Stimulated activated naive CD8-positive, alpha-beta T cell treated with anti-CD3 and anti-CD28 coated beads, Interleukin-15, amount 100 ng/mL, for 72 hours (primary cell): Measurements from ENCODE around the gene C19orf12.
A peak's percentile ranks its signal among the peaks of the same experiment; 100 is the strongest.
"Not testable (repeated sequence)": the region's sequence is repeated elsewhere in the genome, so short reads cannot be mapped to it uniquely, and the experiment has no call there.

Experiments used
- ATAC-seq: fragments of 150-1000 bp; cut with Tn5 transposase; 2 replicates; pipeline ENCODE4 v1.10.0; 2021; ENCODE audit warnings: mild to moderate bottlenecking, moderate library complexity
- DNase-seq, 2 donors: peaks; one replicate each; pipeline ENCODE4 v3.0.0; 2021 to 2022
- H3K27ac Mint-ChIP-seq, 2 donors: one replicate each; pipeline ENCODE4 v1.8.0; 2022; ENCODE audit warnings: mild to moderate bottlenecking in 2 of 2, mixed read lengths in 2 of 2, moderate library complexity in 2 of 2
- H3K27me3 Mint-ChIP-seq: one replicate; pipeline ENCODE4 v1.8.0; 2022; ENCODE audit warnings: mixed read lengths
- H3K4me1 Mint-ChIP-seq: one replicate; pipeline ENCODE4 v1.8.0; 2022; ENCODE audit warnings: mild to moderate bottlenecking, mixed read lengths
- H3K4me3 Mint-ChIP-seq, 2 donors: one replicate each; pipeline ENCODE4 v1.8.0; 2022; ENCODE audit warnings: mild to moderate bottlenecking in 2 of 2, mixed read lengths in 2 of 2, moderate library complexity in 1 of 2
- H3K9me3 Mint-ChIP-seq, 2 donors: one replicate each; pipeline ENCODE4 v1.8.0; 2022; ENCODE audit warnings: mixed read lengths in 2 of 2

Gene C19orf12

DNA sequence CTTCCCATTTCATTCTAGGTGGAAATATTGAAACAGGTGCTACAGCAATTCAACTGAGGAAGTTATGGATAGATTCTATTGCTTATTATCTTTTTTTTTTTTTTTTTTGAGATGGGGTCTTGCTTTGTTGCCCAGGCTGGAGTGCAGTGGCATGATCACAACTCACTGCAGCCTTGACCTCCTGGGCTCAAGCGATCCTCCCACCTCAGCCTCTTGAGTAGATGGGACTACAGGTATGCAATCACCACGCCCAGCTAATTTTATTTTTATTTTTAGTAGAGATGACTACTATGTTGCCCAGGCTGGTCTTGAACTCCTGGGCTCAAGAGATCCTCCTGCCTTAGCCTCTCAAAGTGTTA, 5.6 kb downstream of the C19orf12 start:
- H3K4me3 Mint-ChIP-seq, ATAC-seq: not testable (repeated sequence)

DNA sequence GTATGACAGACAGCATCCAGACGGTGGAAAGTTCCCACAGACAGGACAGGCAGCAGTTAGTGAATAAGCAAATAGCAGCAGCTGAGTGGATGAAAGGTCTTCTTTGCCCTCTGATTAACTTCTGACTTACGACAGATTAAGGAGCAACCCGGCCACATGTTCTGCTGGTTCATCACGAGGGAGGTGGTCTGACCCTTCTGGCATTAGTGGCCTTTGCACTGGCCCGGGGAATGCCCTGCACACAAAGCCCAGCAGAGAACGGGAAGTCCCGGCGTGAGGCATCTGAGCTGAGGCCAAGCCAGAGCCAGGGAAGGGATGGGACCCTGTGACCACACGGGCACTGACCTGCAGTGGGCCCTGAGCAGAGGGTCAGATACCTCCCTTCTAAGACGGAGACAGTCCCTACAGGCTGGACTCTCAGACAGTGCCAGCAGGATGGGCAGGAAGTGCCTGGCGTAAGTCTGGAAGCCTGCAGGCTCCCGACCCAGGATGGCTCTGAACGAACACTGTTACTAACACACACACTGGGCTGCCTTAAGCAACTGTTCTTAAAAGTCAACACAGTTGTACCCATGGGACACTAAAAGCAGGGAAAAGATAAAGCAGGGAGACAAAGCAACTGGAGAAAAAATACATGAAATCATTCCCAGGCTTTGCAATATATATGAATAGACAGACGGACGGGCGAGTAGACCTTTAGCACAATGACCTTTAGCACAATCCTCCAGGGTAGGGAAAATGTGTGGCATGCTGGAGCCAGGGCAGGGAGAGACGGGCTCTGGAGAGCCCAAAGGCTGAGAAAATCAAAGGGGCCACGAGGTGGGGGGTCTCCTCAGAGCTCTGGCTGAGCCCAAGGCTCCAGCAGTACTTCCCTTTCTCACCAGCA, 6.3 kb downstream of the C19orf12 start:
- H3K27me3 Mint-ChIP-seq: no peaks in the 10 kb centered on the region
- H3K4me1 Mint-ChIP-seq: peaks cover 100% of the 10 kb centered on the region
- H3K4me3 Mint-ChIP-seq: no peak overlapping the region
- no peaks in the 10 kb centered on the region for H3K9me3 Mint-ChIP-seq
- ATAC-seq: no peak
- DNase-seq: no peak
- H3K27ac Mint-ChIP-seq: peak overlapping the region in 1 of 2 donors; percentile 34

More for the DNA sequence above, 5.6 kb downstream of the C19orf12 start:
- H3K27ac Mint-ChIP-seq, H3K27me3 Mint-ChIP-seq, H3K9me3 Mint-ChIP-seq, DNase-seq: not testable (repeated sequence)
- H3K4me1 Mint-ChIP-seq: peaks cover 98% of the 10 kb centered on the region

DNA sequence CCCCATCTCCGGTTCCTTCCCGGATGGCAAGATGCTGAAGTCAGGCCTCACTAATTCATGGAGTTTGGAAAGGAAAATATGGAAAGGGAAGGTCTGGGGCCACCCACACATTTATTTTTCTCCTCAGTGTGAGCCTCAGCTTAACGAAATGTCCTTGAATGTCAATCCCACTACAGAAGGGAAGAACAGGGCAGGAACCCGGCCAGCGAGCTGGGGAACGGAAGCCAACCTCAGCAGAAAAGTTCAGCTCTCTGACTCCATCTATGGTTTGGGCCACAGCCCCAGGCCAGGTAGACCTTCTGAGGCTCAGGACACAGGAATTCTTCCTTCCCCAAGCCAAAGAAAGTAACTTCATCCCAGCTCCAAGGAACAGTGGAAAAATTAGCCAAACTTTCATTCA, 8.4 kb downstream of the C19orf12 start:
- peaks cover 86% of the 10 kb centered on the region for H3K4me1 Mint-ChIP-seq
- H3K27ac Mint-ChIP-seq: peak overlapping the region; percentile 56 to 74
- no peaks in the 10 kb centered on the region for H3K9me3 Mint-ChIP-seq
- DNase-seq (no peak), ATAC-seq (no peak)
- H3K4me3 Mint-ChIP-seq: peak overlapping the region in 1 of 2 donors; percentile 24
- no peaks in the 10 kb centered on the region for H3K27me3 Mint-ChIP-seq

DNA sequence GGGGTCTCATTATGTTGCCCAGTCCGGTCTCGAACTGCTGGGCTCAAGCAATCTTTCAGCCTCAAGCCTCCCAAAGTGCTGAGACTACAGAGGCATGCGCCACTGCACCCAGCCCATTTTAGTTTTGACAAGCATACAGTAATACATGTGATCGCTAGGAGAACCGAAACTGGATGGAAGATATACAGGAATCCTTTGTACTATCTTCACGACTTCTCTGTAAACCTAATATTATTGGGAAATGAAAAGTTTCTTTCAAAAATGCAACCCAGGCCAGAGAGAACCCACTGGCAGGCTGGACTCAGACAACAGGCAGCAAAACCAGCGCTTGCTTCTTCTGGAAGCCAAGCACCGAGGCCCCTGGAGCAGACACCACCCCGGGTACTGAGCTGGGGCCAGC, 9.4 kb downstream of the C19orf12 start:
- DNase-seq (no peak), ATAC-seq (no peak)
- Mint-ChIP-seq H3K4me3 (peak overlapping the region in 1 of 2 donors; percentile 68), H3K27ac (peak overlapping the region; percentile 96 to 98), H3K4me1 (peaks cover 76% of the 10 kb centered on the region), H3K9me3 (no peaks in the 10 kb centered on the region), H3K27me3 (no peaks in the 10 kb centered on the region)

DNA sequence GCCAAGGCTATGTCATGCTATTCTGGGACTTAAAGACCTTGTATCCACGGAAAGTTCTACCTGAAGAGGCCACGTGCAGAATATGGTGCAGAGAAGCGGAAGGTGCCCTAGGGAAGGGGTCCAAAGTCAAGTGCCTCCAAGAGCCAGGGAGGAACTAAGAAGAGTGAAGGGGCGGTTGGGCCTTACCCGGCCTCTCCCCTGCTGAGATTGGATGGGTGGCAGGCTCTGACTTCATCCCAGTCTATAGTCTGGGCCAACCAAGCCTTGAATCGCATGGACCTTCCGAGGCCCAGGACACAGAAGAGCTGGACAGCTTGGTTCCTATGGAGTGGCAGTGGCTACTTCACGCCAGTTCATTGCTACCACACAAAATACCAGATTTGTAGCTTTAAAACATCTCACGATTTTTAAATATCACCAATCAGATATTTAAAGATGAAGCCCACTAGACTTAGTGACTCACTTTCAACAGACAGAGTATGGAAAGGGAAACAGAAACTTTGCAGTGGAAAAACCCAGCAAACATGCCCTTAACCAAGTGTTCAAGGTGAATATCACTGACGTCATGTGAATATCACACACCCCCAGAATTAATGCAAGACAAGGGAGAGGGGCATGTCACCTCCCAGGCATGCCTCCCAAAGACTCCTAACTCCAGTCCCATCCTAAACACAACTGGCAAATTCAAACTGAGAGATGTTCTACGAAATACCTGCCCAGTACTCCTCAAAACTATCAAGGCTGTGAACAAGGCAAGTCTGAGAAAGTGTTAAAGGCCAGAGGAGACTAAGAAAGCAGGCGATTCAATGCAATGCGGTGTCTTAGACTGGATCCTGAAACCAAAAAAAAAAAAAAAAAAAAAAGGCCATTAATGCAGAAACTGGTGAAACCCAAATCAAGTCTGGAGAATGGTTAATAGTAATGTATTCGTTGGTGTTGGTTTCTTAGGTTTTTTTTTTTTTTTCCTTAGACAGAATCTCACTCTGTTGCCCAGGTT, 10.2 kb downstream of the C19orf12 start:
- no peaks in the 10 kb centered on the region for H3K27me3 Mint-ChIP-seq
- DNase-seq (peak; percentile 63 to 65), ATAC-seq (peak; percentile 96)
- peak overlapping the region; percentile 96 to 98 for H3K27ac Mint-ChIP-seq
- peaks cover 68% of the 10 kb centered on the region for H3K4me1 Mint-ChIP-seq
- H3K4me3 Mint-ChIP-seq: peak overlapping the region; percentile 68 to 72
- no peaks in the 10 kb centered on the region for H3K9me3 Mint-ChIP-seq

DNA sequence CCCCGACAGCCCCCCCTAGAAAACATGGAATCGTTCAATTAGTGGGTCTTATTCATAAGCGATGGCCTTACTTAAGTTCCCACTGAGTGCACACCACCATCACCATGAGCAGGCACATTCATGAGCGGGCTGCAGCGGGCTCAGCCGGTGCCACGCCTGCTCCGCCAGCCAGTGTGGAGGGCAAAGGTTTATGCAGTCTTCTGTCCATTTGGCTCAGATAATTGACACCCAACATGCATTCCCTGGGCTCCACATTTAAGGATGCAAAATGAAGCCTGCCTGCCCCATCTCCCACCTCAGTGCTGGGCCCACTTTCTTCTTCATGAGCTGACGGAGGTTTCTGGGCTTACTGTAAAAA, 12.1 kb downstream of the C19orf12 start:
- H3K27me3 Mint-ChIP-seq: no peaks in the 10 kb centered on the region
- ATAC-seq: no peak
- no peaks in the 10 kb centered on the region for H3K9me3 Mint-ChIP-seq

DNA sequence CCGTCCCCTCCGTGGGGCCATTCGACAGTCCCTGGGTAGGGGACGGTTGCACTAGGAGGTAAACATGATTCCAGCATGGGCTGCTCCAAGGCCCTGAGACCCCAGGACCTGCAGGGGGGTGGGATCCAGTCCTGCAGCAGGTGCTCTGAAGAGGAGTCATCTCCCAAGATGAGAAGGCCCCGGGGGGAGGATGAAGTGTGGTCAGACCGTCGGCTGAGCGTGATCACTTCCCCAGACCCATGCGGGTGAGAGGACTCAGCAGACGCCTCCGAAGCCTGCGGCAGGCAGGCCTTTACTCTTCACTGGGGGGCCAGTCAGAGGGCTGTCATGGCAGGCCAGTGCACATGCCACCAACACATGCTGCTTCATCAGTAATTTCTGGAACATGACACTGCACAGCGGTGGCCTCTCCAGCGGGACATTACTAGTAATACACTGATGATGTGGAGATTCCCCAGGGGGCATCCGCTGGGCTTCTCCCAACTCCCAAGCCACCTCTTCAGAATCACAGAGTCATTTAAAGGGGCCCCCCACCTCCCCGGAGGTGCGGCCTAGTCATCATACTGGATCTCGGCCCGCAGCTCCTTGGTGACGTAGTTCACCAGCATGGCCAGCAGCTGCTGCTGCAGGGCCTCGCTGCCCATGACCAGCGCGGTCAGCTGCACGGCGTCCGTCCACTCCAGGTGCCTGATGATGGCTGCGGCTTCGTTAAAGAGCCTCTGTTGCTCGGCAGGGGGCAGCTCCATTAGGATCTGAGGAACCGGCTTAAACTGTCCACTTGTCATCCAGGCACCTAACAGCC, 12.7 kb downstream of the C19orf12 start:
- no peak for ATAC-seq
- H3K4me3 Mint-ChIP-seq: no peak overlapping the region
- DNase-seq: no peak
- H3K9me3 Mint-ChIP-seq: no peaks in the 10 kb centered on the region
- H3K4me1 Mint-ChIP-seq: peaks cover 52% of the 10 kb centered on the region
- H3K27ac Mint-ChIP-seq: peak overlapping the region in 1 of 2 donors; percentile 48
- H3K27me3 Mint-ChIP-seq: no peaks in the 10 kb centered on the region

More for the DNA sequence above, 12.1 kb downstream of the C19orf12 start:
- H3K27ac Mint-ChIP-seq: peak overlapping the region in 1 of 2 donors; percentile 63
- peaks cover 52% of the 10 kb centered on the region for H3K4me1 Mint-ChIP-seq
- H3K4me3 Mint-ChIP-seq: no peak overlapping the region
- DNase-seq: no peak

DNA sequence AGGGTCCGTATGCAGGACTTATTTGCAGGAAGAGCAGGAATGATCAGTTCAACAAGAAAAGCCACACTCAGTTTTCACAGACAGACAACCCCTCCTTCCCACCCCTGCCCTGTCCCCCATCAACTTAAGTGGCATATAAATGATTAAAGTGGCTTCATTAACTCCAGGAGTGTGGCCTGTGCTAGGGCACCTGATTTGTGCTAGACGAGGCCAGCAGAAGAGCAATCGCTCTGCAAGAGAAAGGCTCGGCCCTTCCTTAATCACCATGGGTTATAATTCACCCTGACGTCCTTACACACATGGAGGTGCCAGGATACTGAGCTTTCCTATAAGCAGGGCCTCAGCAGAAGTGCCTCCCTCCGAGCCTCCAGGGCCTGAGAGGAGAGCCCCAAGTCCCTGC, 14.6 kb downstream of the C19orf12 start:
- no peaks in the 10 kb centered on the region for H3K27me3 Mint-ChIP-seq
- ATAC-seq (no peak), DNase-seq (no peak)
- peaks cover 44% of the 10 kb centered on the region for H3K4me1 Mint-ChIP-seq
- no peak overlapping the region for H3K4me3 Mint-ChIP-seq
- peaks cover 0 to 8% of the 10 kb centered on the region in 2 donors for H3K9me3 Mint-ChIP-seq
- H3K27ac Mint-ChIP-seq: no peak overlapping the region

DNA sequence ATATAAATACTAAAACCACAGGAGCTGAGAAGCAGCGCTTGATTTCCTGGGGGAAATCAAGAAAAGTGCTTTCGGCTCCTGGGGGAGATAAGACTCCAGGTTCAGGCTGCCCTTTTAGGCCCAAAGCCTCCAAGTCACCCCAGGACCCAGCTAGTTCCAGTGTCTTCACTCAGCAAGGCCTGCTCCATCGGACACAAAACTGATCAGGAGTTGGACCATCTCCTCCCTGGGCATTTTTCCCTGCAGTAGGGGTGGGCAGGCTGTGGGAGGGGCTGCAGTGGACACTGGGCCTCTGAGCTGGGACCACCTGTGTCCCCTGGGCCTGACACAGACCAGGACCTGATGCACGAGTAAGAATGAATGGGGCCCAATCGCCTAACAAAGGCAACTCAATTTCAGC, 15.2 kb downstream of the C19orf12 start:
- peaks cover 44% of the 10 kb centered on the region for H3K4me1 Mint-ChIP-seq
- ATAC-seq (no peak), DNase-seq (no peak)
- H3K27ac Mint-ChIP-seq: no peak overlapping the region
- no peak overlapping the region for H3K4me3 Mint-ChIP-seq
- H3K9me3 Mint-ChIP-seq: peaks cover 0 to 12% of the 10 kb centered on the region in 2 donors
- H3K27me3 Mint-ChIP-seq: no peaks in the 10 kb centered on the region

DNA sequence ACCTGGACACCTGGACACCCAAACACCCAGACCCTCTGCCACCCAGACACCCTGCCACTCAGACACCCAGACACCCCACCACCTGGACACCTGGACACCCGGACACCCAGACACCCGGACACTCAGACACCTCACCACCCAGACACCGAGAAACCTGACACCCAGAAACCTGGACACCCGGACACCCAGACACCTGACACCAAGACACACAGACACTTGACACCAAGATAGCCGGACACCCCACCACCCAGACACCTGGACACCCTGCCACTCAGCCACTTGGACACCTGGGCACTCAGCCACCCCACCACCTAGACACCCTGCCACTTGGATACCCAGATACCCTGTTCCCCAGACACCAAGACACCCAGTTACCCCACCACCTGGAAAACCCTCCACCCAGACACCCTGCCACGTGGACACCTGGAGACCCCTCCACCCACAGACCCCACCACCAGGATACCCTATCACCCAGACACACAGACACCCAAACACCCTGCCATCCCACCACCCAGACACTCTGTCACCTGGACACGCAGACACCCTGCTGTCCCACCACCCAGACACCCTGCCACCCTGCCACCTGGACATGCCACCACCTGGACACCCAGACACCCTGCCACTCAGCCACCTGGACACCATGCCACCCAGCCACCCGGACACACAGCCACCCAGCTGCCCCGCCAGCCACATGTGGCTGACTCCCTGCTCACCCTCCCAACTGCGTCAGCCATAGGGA, 17.4 kb downstream of the C19orf12 start:
- no peak for DNase-seq
- no peak for ATAC-seq
- Mint-ChIP-seq H3K27me3 (no peaks in the 10 kb centered on the region), H3K9me3 (peaks cover 0 to 12% of the 10 kb centered on the region in 2 donors), H3K4me3 (no peak overlapping the region), H3K27ac (peak overlapping the region; percentile 68 to 96), H3K4me1 (peaks cover 38% of the 10 kb centered on the region)

DNA sequence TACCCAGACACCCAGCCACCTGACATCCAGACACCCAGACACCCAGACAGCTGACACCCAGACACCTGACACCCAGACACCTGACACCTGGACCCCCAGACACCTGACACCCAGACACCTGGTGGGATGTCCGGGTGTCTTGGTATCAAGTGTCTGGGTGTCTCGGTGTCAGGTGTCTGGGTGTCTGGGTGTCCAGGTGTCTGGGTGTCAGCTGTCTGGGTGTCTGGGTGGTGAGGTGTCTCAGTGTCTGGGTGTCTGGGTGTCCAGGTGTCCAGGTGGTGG, 18.6 kb downstream of the C19orf12 start:
- peak overlapping the region in 1 of 2 donors; percentile 96 for H3K27ac Mint-ChIP-seq
- peaks cover 0 to 12% of the 10 kb centered on the region in 2 donors for H3K9me3 Mint-ChIP-seq
- ATAC-seq: no peak

DNA sequence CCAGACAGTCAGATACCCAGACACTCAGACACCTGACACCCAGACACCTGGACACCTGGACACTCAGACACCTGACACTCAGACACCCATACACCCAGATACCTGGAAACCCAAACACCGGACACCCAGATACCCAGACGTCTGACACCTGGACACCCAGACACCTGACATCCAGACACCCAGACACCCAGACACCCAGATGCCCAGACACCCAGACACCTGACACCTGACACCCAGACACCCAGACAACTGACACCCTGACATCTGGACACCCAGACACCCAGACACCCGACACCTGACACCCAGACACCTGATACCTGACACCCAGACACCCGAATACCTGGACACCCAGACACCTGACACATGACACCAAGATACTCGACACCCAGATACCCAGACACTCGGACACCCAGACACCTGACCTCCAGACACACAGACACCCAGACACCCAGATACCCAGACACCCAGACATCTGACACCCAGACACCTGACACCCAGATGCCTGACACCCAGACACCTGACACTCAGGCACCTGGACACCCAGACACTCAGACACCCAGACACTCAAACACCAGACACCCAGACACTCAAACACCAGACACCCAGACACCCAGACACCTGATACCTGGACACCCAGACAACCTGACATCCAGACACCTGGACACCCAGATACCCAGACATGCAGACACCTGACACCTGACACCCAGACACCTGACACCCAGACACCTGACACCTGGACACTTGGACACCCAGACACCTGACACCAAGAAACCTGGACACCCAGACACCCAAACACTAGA, 19.1 kb downstream of the C19orf12 start:
- no peak for DNase-seq
- no peak overlapping the region for H3K4me3 Mint-ChIP-seq
- H3K4me1 Mint-ChIP-seq: peaks cover 38% of the 10 kb centered on the region
- no peak for ATAC-seq
- peak overlapping the region; percentile 65 to 82 for H3K27ac Mint-ChIP-seq
- H3K9me3 Mint-ChIP-seq: peaks cover 0 to 12% of the 10 kb centered on the region in 2 donors
- no peaks in the 10 kb centered on the region for H3K27me3 Mint-ChIP-seq

More for the DNA sequence above, 18.6 kb downstream of the C19orf12 start:
- Mint-ChIP-seq H3K4me1 (peaks cover 35% of the 10 kb centered on the region), H3K27me3 (no peaks in the 10 kb centered on the region), H3K4me3 (no peak overlapping the region)
- no peak for DNase-seq

DNA sequence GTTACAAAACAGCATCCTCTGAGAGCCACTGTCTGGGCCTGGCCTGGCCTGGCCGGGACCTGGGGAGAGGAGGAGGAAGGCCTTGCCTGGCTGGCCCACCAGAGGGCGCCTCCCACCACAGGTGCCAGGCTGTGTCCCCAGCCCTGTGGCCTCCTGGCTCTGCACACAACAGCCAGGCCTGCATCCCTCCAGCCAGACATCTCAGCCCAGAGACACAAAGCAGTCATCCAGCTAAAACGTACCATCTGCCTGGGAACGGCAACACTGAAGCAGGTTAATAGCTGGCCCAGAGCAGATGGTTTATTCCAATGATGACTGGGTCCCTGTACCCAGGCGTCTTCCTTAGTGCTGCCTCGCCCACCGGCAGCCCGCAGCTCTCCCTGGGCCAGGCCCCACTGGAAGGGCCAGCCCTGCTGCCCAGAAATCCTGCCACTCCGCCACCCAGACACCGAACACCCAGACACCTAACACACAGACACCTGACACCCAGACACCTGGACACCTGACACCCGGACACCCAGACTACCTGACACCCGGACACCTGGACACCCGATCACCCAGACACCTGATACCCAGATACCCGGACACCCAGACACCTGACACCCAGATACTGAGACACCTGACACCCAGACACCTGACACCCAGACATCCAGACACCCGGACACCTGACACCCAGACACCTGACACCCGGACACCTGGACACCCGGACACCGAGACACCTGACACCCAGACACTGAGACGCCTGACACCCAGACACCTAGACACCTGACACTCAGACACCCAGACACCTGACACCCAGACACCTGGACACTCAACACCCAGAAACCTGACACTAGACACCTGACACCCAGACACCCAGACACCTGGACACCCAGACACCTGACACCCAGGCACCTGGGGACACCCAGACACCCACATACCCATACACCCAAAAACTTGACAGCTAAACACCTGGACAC, 20.1 kb downstream of the C19orf12 start:
- ATAC-seq: peak; percentile 98
- peaks cover 44% of the 10 kb centered on the region for H3K4me1 Mint-ChIP-seq
- peak overlapping the region; percentile 66 to 87 for H3K27ac Mint-ChIP-seq
- no peaks in the 10 kb centered on the region for H3K27me3 Mint-ChIP-seq
- DNase-seq: peak; percentile 80 to 86
- H3K4me3 Mint-ChIP-seq: no peak overlapping the region
- H3K9me3 Mint-ChIP-seq: peaks cover 0 to 12% of the 10 kb centered on the region in 2 donors
